Mesenteric fat pad (tissue), 1 donor: ENCODE data around the gene GSK3B. TPM values are rescaled to one million over a fixed set of nuclear protein-coding genes. Genes with fewer than 3 reads are reported as not detected.

Experiments used
- DNase-seq: peaks from one replicate; pipeline ENCODE4 v3.0.0-alpha.2; 2020; ENCODE audit warnings: low spot score
- total RNA-seq: library from RNA; stranded (reverse); fragmentation: NEBNext Ultra II Directional; extraction: Animal tissue kit (Norgen Biotek cat#: 25700); gene quantifications from one replicate; pipeline ENCODE4 v1.2.1, GENCODE V29; 2021
- donor health status: DM: yes; HTN: yes; CAD: no.

Gene GSK3B
- total RNA-seq, 1 donor from 2014 or later: 34.6 TPM

DNA sequence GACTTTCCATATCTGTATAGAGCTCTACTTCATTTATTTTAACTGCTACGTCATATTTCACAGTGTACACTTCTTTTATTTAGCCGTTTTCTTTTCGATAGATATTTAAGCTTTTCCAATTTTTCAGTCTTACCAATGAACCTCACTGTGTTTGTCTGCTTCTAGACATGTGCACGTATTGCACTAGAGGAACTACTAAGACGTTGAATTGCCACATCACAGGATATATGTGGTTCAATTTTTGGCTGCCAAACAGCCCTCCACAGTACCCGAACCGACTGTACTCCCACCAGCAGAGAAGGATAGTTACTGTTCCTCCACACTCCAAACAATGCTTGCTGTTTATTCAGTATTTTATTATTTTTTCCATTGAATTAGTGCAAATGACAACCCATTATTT lies 310.4 kb downstream of the GSK3B start:
- no peak for DNase-seq

DNA sequence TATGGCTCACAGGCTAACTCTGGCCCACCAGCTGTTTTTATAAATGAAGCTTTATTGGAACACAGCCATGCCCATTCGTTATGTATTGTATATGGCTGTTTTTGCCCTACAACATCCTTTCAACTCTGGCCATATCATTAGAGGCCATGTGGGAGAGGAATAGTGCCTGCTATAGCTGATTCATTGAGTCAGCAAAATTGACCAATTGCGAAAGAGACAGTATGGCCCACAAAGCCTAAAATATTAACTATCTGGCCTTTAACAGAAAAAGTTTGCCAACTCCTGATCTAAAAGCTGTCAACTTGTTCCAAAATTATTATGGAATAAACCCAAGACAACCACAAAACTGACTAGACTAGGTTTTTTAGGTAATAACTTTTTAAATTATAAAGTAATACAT lies 311.0 kb downstream of the GSK3B start:
- DNase-seq: no peak

GRCh38 chr3:119782460-119782859 lies 311.8 kb downstream of the GSK3B start:
- DNase-seq: no peak

GRCh38 chr3:119781330-119782198 lies 312.7 kb downstream of the GSK3B start, which contains the start of gene NR1I2:
NR1I2 (plus strand) TSS chr3:119782101.
- no peak for DNase-seq

DNA sequence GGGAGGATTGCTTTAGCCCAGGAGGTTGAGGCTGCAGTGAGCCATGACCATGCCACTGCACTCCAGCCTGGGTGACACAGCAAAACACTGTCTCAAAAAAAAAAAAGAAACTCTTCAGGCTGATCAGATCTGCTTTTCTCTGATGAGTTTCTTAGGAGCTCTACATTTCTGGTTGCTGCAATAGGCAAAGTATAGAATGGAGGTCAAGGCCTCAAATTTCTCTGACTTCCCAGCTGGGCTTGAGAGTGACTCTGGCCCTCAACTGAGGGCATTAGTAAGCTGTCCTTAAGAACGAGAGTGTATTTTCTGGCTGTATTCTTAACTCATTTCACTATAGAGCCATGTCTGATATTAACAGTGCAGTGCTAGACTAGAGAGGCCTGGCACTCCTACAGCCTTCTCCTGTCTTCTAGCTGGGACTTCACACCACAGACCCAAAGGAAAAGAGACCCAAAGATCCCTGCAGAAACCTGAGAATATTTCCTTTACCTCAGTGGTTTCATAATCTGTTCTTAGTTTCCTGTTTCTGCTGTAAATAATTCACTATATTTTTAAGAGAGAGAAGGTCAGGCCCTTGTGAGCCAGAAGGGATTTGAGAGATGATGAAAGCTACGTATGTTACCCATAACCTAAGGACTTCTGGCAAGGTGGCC lies 314.4 kb downstream of the GSK3B start:
- DNase-seq: no peak

- DNase-seq: no peak
Observed at GRCh38 chr3:119778811-119779210, 315.4 kb downstream of the GSK3B start.

DNA sequence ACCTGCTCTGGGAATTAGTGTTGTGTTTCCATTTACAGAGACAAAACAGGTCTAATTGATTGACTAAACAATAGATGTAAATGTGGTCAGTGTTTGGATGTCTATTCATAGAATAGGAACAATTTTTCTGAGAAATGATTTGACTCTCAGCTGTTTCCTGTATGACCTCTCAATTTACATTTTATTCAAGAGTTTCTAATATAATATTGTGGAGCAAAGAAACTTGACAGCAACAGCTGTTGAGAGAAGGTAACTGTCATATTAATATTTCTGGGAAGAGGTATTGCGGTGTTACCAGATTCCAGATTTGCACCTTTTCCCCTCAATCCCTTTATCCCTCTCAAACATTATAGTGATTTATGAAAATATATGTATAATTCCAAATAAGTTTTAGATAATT lies 316.1 kb downstream of the GSK3B start:
- no peak for DNase-seq

- DNase-seq: no peak
Observed at GRCh38 chr3:119776304-119776703, 317.9 kb downstream of the GSK3B start.

DNA sequence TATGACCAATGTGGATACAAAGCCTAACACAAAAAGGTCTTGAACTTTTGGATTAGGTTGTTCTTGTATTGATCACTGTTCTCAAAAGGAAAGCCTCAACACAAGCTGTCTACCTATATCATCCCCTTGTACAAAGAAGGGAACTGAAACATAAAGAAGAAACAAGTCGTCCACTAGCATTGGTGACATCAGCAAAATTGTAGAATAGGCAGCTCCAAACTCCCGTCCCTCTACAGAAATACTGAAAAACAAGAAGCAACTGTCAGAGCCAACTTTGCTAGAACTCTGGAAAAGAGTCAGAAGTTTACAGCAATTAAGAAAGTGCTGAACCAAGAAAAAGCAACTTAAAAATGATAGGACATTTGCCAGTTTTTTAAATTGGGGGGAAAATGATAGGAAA lies 319.8 kb downstream of the GSK3B start:
- no peak for DNase-seq

Other genes starting within 250 kb of the GSK3B start
- gene GPR156, start 190.8 kb upstream of the GSK3B start, total RNA-seq: 0.42 TPM